ENCODE data around the gene SCCPDH. TPM values are rescaled to one million over a fixed set of nuclear protein-coding genes. Genes with fewer than 3 reads are reported as not detected.

The SCCPDH gene
- total RNA-seq, 3 donors from 2014 or later: 11.3 to 30.8 (median 23.7) TPM

DNA sequence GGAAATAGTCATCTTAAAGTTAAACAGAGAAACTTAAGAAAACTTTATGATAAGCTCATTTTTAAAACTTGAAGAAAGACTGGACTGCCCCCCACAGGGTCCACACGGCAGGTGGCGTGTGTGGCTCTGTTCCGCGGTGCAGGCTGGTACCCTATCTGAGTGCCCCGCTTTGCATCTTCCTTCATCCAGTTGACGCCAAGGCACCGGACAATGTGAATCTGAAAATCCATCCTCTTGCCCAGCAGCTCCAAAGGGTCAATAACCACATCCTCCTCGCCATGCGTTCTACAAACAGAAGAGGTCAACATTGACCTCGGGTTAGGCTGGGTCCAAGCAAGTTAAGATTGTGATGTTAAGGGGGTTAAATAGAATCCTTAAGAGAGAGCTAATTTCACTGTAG is 54.5 kb downstream of the SCCPDH start:
- TF ChIP-seq POLR2A (IDR thresholded peaks at IDR 0.05) (no peak), CTCF (IDR thresholded peaks at IDR 0.05) (no peak), POLR2AphosphoS5 (IDR thresholded peaks at IDR 0.05) (no peak)
- Histone ChIP-seq H3K4me3 (no peak overlapping the region), H3K27ac (no peak overlapping the region), H3K4me1 (no peaks in the 10 kb centered on the region), H3K36me3 (no peaks in the 10 kb centered on the region), H3K27me3 (no peaks in the 10 kb centered on the region), H3K9me3 (no peaks in the 10 kb centered on the region)
- no peak for DNase-seq (ENCODE audit: low spot score in 2 of 2)
- intact Hi-C loops (cut with DNase I; ENCODE audit: low total_unique reads): no loop called here

DNA sequence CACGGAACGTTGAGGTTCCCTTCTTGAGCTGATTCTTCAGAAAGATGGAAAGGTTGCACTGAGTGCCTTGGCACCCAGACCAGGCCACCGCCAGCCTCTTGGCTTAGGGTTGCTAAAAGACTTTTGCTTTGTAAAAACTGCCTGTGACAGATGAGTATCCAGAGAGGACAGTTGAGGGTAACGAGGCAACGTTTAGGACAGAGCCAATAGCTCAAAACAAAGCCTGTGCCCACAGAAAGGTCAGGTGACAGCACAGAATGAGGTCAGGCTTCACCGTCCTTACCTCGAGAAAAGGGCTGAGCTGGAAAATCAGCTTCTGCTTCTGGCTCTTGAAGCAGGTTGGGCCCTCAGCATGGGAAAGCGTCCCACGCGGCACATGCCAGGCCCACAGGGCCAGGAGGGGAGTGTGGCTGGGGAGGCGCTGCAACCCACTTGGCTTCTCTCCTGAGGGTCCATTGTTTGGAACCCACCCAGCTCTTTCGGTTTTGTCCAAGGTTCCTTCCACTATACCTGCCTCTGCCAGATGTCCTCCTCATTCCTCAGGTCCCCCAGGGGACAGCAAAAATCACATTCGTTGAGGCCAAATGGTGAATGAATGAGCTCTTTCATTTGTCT is 55.5 kb downstream of the SCCPDH start:
- intact Hi-C loops (cut with DNase I; ENCODE audit: low total_unique reads): no loop called here
- Histone ChIP-seq H3K4me3 (no peak overlapping the region), H3K27ac (no peak overlapping the region), H3K36me3 (no peaks in the 10 kb centered on the region), H3K27me3 (no peaks in the 10 kb centered on the region), H3K4me1 (no peaks in the 10 kb centered on the region), H3K9me3 (no peaks in the 10 kb centered on the region)
- DNase-seq (ENCODE audit: low spot score in 2 of 2): no peak
- TF ChIP-seq POLR2AphosphoS5 (IDR thresholded peaks at IDR 0.05): no peak
- TF ChIP-seq CTCF (IDR thresholded peaks at IDR 0.05): no peak
- TF ChIP-seq POLR2A (IDR thresholded peaks at IDR 0.05): no peak

DNA sequence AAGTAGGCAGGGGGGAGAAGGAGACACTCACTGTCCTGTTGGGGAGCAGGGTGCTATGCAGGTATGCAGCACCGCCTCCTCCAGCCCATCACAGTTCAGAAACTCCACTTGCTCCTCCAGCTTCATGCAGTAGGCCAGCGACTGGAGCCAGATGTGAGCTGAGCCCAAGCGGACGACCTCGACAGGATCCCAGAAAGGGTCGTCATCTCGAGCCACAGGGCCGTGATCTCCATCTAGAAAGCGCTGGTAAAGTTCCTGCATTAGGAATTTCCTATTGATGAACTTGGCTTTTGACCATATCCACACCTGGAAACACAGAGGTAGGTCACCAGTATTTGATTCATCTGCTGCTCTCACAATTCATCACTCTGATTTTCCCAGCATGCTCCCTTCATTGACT is 56.1 kb downstream of the SCCPDH start:
- intact Hi-C loops (cut with DNase I; ENCODE audit: low total_unique reads): no loop called here
- TF ChIP-seq CTCF (IDR thresholded peaks at IDR 0.05) (no peak), POLR2AphosphoS5 (IDR thresholded peaks at IDR 0.05) (no peak), POLR2A (IDR thresholded peaks at IDR 0.05) (no peak)
- DNase-seq (ENCODE audit: low spot score in 2 of 2): no peak
- Histone ChIP-seq H3K4me3 (no peak overlapping the region), H3K36me3 (no peaks in the 10 kb centered on the region), H3K4me1 (no peaks in the 10 kb centered on the region), H3K27ac (no peak overlapping the region), H3K27me3 (no peaks in the 10 kb centered on the region), H3K9me3 (no peaks in the 10 kb centered on the region)

- Histone ChIP-seq H3K27me3 (no peaks in the 10 kb centered on the region), H3K36me3 (no peaks in the 10 kb centered on the region), H3K9me3 (no peaks in the 10 kb centered on the region), H3K4me3 (no peak overlapping the region), H3K4me1 (no peaks in the 10 kb centered on the region), H3K27ac (peak overlapping the region in 1 of 2 donors; percentile 1)
- DNase-seq (ENCODE audit: low spot score in 2 of 2): no peak
- TF ChIP-seq POLR2AphosphoS5 (IDR thresholded peaks at IDR 0.05) (no peak), CTCF (IDR thresholded peaks at IDR 0.05) (no peak), POLR2A (IDR thresholded peaks at IDR 0.05) (no peak)
- intact Hi-C loops (cut with DNase I; ENCODE audit: low total_unique reads): no loop called here
Observed at GRCh38 chr1:246781212-246781611, 57.0 kb downstream of the SCCPDH start.

GRCh38 chr1:246782120-246782900 is 58.1 kb downstream of the SCCPDH start:
- no peak for DNase-seq (ENCODE audit: low spot score in 2 of 2)
- TF ChIP-seq POLR2A (IDR thresholded peaks at IDR 0.05) (no peak), POLR2AphosphoS5 (IDR thresholded peaks at IDR 0.05) (no peak), CTCF (IDR thresholded peaks at IDR 0.05) (no peak)
- H3K27ac ChIP-seq: peak overlapping the region in 1 of 2 donors; percentile 58

More at GRCh38 chr1:246782120-246782900, 58.1 kb downstream of the SCCPDH start:
- H3K4me3 ChIP-seq: no peak overlapping the region
- intact Hi-C loops (cut with DNase I; ENCODE audit: low total_unique reads): no loop called here
- H3K27me3 ChIP-seq: no peaks in the 10 kb centered on the region
- H3K9me3 ChIP-seq: no peaks in the 10 kb centered on the region
- H3K36me3 ChIP-seq: no peaks in the 10 kb centered on the region
- no peaks in the 10 kb centered on the region for H3K4me1 ChIP-seq
